Activated T-cell treated with anti-CD3 and anti-CD28 coated beads for 24 hours (primary cell): ENCODE data around the gene HSPA12A.

Experiments
- DNase-seq: peaks from one replicate; pipeline ENCODE4 v3.0.0-alpha.2; 2020; ENCODE audit warnings: low read depth

HSPA12A gene

GRCh38 chr10:116690356-116691322, 51.7 kb downstream of the HSPA12A start:
- DNase-seq, result no peak

GRCh38 chr10:116689744-116690143, 52.6 kb downstream of the HSPA12A start:
- no peak for DNase-seq

GRCh38 chr10:116688741-116689495, 53.4 kb downstream of the HSPA12A start:
- DNase-seq, result no peak

GRCh38 chr10:116688241-116688711, 54.1 kb downstream of the HSPA12A start:
- DNase-seq, result no peak

GRCh38 chr10:116687633-116688032, 54.7 kb downstream of the HSPA12A start:
- no peak for DNase-seq

- no peak for DNase-seq
Observed at GRCh38 chr10:116686632-116687031, 55.7 kb downstream of the HSPA12A start.

GRCh38 chr10:116685807-116686206, 56.6 kb downstream of the HSPA12A start:
- no peak for DNase-seq

GRCh38 chr10:116684781-116685180, 57.6 kb downstream of the HSPA12A start:
- DNase-seq, result no peak

- no peak for DNase-seq
Observed at GRCh38 chr10:116683821-116684220, 58.5 kb downstream of the HSPA12A start.

- DNase-seq, result no peak
Observed at GRCh38 chr10:116683166-116683565, 59.2 kb downstream of the HSPA12A start.

- DNase-seq, result no peak
Observed at GRCh38 chr10:116679351-116679750, 63.0 kb downstream of the HSPA12A start.

- DNase-seq, result no peak
Observed at GRCh38 chr10:116676633-116677032, 65.7 kb downstream of the HSPA12A start.

GRCh38 chr10:116676118-116676517, 66.2 kb downstream of the HSPA12A start:
- no peak for DNase-seq

GRCh38 chr10:116674901-116675423, 67.4 kb downstream of the HSPA12A start:
- no peak for DNase-seq

- no peak for DNase-seq
Observed at GRCh38 chr10:116673866-116674265, 68.5 kb downstream of the HSPA12A start.

GRCh38 chr10:116672891-116673290, 69.5 kb downstream of the HSPA12A start:
- DNase-seq, result no peak

- no peak for DNase-seq
Observed at GRCh38 chr10:116671274-116671926, 71.0 kb downstream of the HSPA12A start.

GRCh38 chr10:116670706-116671105, 71.7 kb downstream of the HSPA12A start:
- no peak for DNase-seq

- DNase-seq, result no peak
Observed at GRCh38 chr10:116669832-116670644, 72.3 kb downstream of the HSPA12A start.

GRCh38 chr10:116669080-116669479, 73.3 kb downstream of the HSPA12A start:
- DNase-seq, result no peak

GRCh38 chr10:116668446-116668845, 73.9 kb downstream of the HSPA12A start:
- DNase-seq, result no peak
